Measurements from ENCODE around the gene ARHGAP28. TPM values are rescaled to one million over a fixed set of nuclear protein-coding genes. Genes with fewer than 3 reads are reported as not detected.

ARHGAP28 gene
- total RNA-seq, 1 donor from 2014 or later, result 104 TPM

- Mint-ChIP-seq H3K9me3 (peaks cover 5% of the 10 kb centered on the region), H3K27ac (no peak overlapping the region)
- TF ChIP-seq CTCF (conservative IDR thresholded peaks at IDR 0.05), result no peak
Measured at GRCh38 chr18:6687676-6688075, 41.8 kb upstream of the ARHGAP28 start.

GRCh38 chr18:6708890-6709289 lies 20.6 kb upstream of the ARHGAP28 start:
- H3K9me3 Mint-ChIP-seq, result no peaks in the 10 kb centered on the region
- H3K27ac Mint-ChIP-seq, result no peak overlapping the region
- no peaks in the 10 kb centered on the region for H3K36me3 Mint-ChIP-seq
- no peak for TF ChIP-seq CTCF (conservative IDR thresholded peaks at IDR 0.05)
- no peak overlapping the region for H3K4me3 Mint-ChIP-seq
- no peak for DNase-seq (ENCODE audit: extremely low spot score, unreplicated experiment)
- H3K27me3 Mint-ChIP-seq, result no peaks in the 10 kb centered on the region
- peaks cover 6% of the 10 kb centered on the region for H3K4me1 Mint-ChIP-seq (ENCODE audit: unreplicated experiment)

More at GRCh38 chr18:6687676-6688075, 41.8 kb upstream of the ARHGAP28 start:
- no peaks in the 10 kb centered on the region for H3K27me3 Mint-ChIP-seq
- no peaks in the 10 kb centered on the region for H3K4me1 Mint-ChIP-seq (ENCODE audit: unreplicated experiment)
- H3K4me3 Mint-ChIP-seq, result no peak overlapping the region
- H3K36me3 Mint-ChIP-seq, result no peaks in the 10 kb centered on the region
- DNase-seq (ENCODE audit: extremely low spot score, unreplicated experiment), result no peak

GRCh38 chr18:6711467-6711866 lies 18.0 kb upstream of the ARHGAP28 start:
- H3K4me3 Mint-ChIP-seq, result no peak overlapping the region
- H3K27ac Mint-ChIP-seq, result no peak overlapping the region

GRCh38 chr18:6712401-6712800 lies 17.1 kb upstream of the ARHGAP28 start:
- no peak for DNase-seq (ENCODE audit: extremely low spot score, unreplicated experiment)
- Mint-ChIP-seq H3K27ac (no peak overlapping the region), H3K4me1 (ENCODE audit: unreplicated experiment) (peaks cover 10% of the 10 kb centered on the region), H3K4me3 (no peak overlapping the region), H3K27me3 (no peaks in the 10 kb centered on the region), H3K9me3 (no peaks in the 10 kb centered on the region), H3K36me3 (no peaks in the 10 kb centered on the region)
- no peak for TF ChIP-seq CTCF (conservative IDR thresholded peaks at IDR 0.05)

More at GRCh38 chr18:6711467-6711866, 18.0 kb upstream of the ARHGAP28 start:
- no peaks in the 10 kb centered on the region for H3K9me3 Mint-ChIP-seq
- H3K36me3 Mint-ChIP-seq, result no peaks in the 10 kb centered on the region
- TF ChIP-seq CTCF (conservative IDR thresholded peaks at IDR 0.05), result no peak
- H3K27me3 Mint-ChIP-seq, result no peaks in the 10 kb centered on the region
- DNase-seq (ENCODE audit: extremely low spot score, unreplicated experiment), result no peak
- H3K4me1 Mint-ChIP-seq (ENCODE audit: unreplicated experiment), result peaks cover 10% of the 10 kb centered on the region

GRCh38 chr18:6714010-6714409 lies 15.5 kb upstream of the ARHGAP28 start:
- Mint-ChIP-seq H3K4me3 (no peak overlapping the region), H3K36me3 (no peaks in the 10 kb centered on the region), H3K9me3 (no peaks in the 10 kb centered on the region), H3K4me1 (ENCODE audit: unreplicated experiment) (peaks cover 10% of the 10 kb centered on the region), H3K27ac (no peak overlapping the region), H3K27me3 (no peaks in the 10 kb centered on the region)
- TF ChIP-seq CTCF (conservative IDR thresholded peaks at IDR 0.05), result no peak
- no peak for DNase-seq (ENCODE audit: extremely low spot score, unreplicated experiment)

- H3K27me3 Mint-ChIP-seq, result no peaks in the 10 kb centered on the region
- no peaks in the 10 kb centered on the region for H3K36me3 Mint-ChIP-seq
- no peaks in the 10 kb centered on the region for H3K9me3 Mint-ChIP-seq
- TF ChIP-seq CTCF (conservative IDR thresholded peaks at IDR 0.05), result no peak
- H3K4me1 Mint-ChIP-seq (ENCODE audit: unreplicated experiment), result peaks cover 23% of the 10 kb centered on the region
- no peak overlapping the region for H3K27ac Mint-ChIP-seq
- no peak overlapping the region for H3K4me3 Mint-ChIP-seq
- no peak for DNase-seq (ENCODE audit: extremely low spot score, unreplicated experiment)
Measured at GRCh38 chr18:6718267-6718666, 11.2 kb upstream of the ARHGAP28 start.
